ENCODE data around the gene HS3ST3B1.

DNA sequence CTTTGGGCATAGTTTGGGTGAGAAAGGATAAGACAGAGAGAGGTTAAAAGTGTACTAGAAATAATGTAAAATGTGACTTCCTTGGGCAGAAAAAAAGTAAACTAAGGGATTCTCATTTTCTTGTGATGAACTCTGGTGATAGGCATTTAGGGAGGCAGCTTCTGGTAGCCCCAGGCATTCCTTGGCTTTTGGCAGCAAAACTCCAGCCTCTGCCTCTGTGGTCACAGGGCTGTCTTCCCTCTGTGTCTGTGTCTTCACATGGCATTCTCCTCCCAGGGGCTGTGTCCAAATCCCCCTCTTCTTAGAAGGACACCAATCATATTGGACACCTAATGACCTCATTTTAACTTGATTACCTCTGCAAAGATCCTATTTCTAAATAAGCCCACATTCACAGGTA, 54.7 kb downstream of the HS3ST3B1 start:
- TF ChIP-seq POLR2A (IDR thresholded peaks at IDR 0.05; ENCODE audit: low read length) (no peak), GATA1 (IDR thresholded peaks at IDR 0.05; ENCODE audit: low read depth, low read length) (no peak)
